HG03378 (cell line): ENCODE results near the gene AP1B1.
"Not testable (repeated sequence)": the region's sequence is repeated elsewhere in the genome, so short reads cannot be mapped to it uniquely, and the experiment has no call there.

Experiments
- ATAC-seq: cut with Tn5 transposase; IDR thresholded peaks from one replicate; pipeline ENCODE4 v1.9.1; 2021; ENCODE audit warnings: mild to moderate bottlenecking, moderate library complexity; ENCODE audit not compliant: unreplicated experiment

The AP1B1 gene

GRCh38 chr22:29351891-29352290 is 36.5 kb downstream of the AP1B1 start:
- ATAC-seq, result no peak

GRCh38 chr22:29351042-29351441 is 37.3 kb downstream of the AP1B1 start:
- ATAC-seq, result no peak

- no peak for ATAC-seq
Observed at GRCh38 chr22:29348956-29349355, 39.4 kb downstream of the AP1B1 start.

GRCh38 chr22:29348041-29348440 is 40.3 kb downstream of the AP1B1 start:
- ATAC-seq, result no peak

GRCh38 chr22:29346659-29347058 is 41.7 kb downstream of the AP1B1 start:
- ATAC-seq, result no peak

GRCh38 chr22:29345932-29346331 is 42.4 kb downstream of the AP1B1 start:
- ATAC-seq, result no peak

GRCh38 chr22:29344889-29345288 is 43.5 kb downstream of the AP1B1 start:
- not testable (repeated sequence) for ATAC-seq

GRCh38 chr22:29344137-29344536 is 44.2 kb downstream of the AP1B1 start:
- no peak for ATAC-seq

- ATAC-seq, result no peak
Observed at GRCh38 chr22:29343313-29343805, 45.0 kb downstream of the AP1B1 start.

GRCh38 chr22:29342577-29343312 is 45.6 kb downstream of the AP1B1 start:
- no peak for ATAC-seq

- ATAC-seq, result no peak
Observed at GRCh38 chr22:29342177-29342576, 46.2 kb downstream of the AP1B1 start.

- no peak for ATAC-seq
Observed at GRCh38 chr22:29341849-29342127, 46.6 kb downstream of the AP1B1 start.

- no peak for ATAC-seq
Observed at GRCh38 chr22:29341056-29341848, 47.1 kb downstream of the AP1B1 start.

GRCh38 chr22:29340566-29340965 is 47.8 kb downstream of the AP1B1 start:
- ATAC-seq, result no peak

- ATAC-seq, result no peak
Observed at GRCh38 chr22:29339381-29340235, 48.8 kb downstream of the AP1B1 start.

- ATAC-seq, result no peak
Observed at GRCh38 chr22:29338398-29338797, 50.0 kb downstream of the AP1B1 start.

GRCh38 chr22:29337631-29338284 is 50.6 kb downstream of the AP1B1 start:
- ATAC-seq, result no peak

GRCh38 chr22:29336751-29337490 is 51.4 kb downstream of the AP1B1 start:
- ATAC-seq, result no peak

GRCh38 chr22:29335656-29336055 is 52.7 kb downstream of the AP1B1 start:
- no peak for ATAC-seq

- ATAC-seq, result no peak
Observed at GRCh38 chr22:29334696-29335344, 53.5 kb downstream of the AP1B1 start.
